ENCODE results near the gene CTRL. TPM values are rescaled to one million over a fixed set of nuclear protein-coding genes. Genes with fewer than 3 reads are reported as not detected.

CTRL gene
- polyA plus RNA-seq, 1 of the 3 experiments (the other 2 are of a cell fraction) = 1.9 TPM

- Histone ChIP-seq H3K4me3 (ENCODE audit: low read depth in 2 of 2, low read length in 1 of 2) (no peak overlapping the region), H3K4me2 (no peak overlapping the region), H3K27me3 (ENCODE audit: insufficient read depth) (no peaks in the 10 kb centered on the region), H3K36me3 (replicated peaks in 1 of 2; ENCODE audit: control insufficient read depth in 1 of 2, insufficient read depth in 2 of 2, low read length in 1 of 2) (peaks cover 4 to 81% of the 10 kb centered on the region in 2 experiments), H3K9me2 (no peaks in the 10 kb centered on the region), H3K79me2 (ENCODE audit: insufficient read depth) (peaks cover 3% of the 10 kb centered on the region; the same call in 1 of the 2 replicates), H3K27ac (ENCODE audit: low read depth in 2 of 2, low read length in 1 of 2) (no peak overlapping the region), H3F3A (replicated peaks; ENCODE audit: insufficient read depth) (peaks cover 3% of the 10 kb centered on the region), H3K9me3 (no peaks in the 10 kb centered on the region), H3K4me1 (ENCODE audit: control insufficient read depth in 1 of 2, insufficient read depth in 2 of 2, low read depth in 1 of 2, low read length in 1 of 2) (peaks cover 0 to 22% of the 10 kb centered on the region in 2 experiments; a peak in 1 of 4 replicates), H2AFZ (ENCODE audit: low read depth) (no peak overlapping the region), H3K9ac (no peak overlapping the region), H4K20me1 (ENCODE audit: insufficient read depth) (peaks cover 8% of the 10 kb centered on the region; the same call in 1 of the 2 replicates)
- 97% methylated on average over 20 of the region's 28 CpGs for WGBS (ENCODE audit: low lambda C conversion rate)
- ChIA-PET POLR2A (interaction anchor here (0.7 to 1.7 kb wide), 3 partner anchors 11 to 19 kb away, joined by 3 to 5 read pairs (median 4); no protein-coding TSS in a partner anchor), CTCF (interaction anchor here (2.0 to 2.8 kb wide), 3 partner anchors 18 to 93 kb away, joined by 6 to 9 read pairs (median 8); no protein-coding TSS in a partner anchor)
- TF ChIP-seq RXRA (IDR thresholded peaks at IDR 0.05; ENCODE audit: borderline replicate concordance, low read depth) = no peak
- no peak for DNase-seq
Measured at GRCh38 chr16:67946966-67947558, 15.4 kb upstream of the CTRL start.

- Histone ChIP-seq H3K9me2 (no peaks in the 10 kb centered on the region), H3K79me2 (ENCODE audit: insufficient read depth) (peaks cover 5% of the 10 kb centered on the region; the same call in 1 of the 2 replicates), H3K4me1 (ENCODE audit: control insufficient read depth in 1 of 2, insufficient read depth in 2 of 2, low read depth in 1 of 2, low read length in 1 of 2) (peaks cover 0 to 18% of the 10 kb centered on the region in 2 experiments; a peak in 1 of 4 replicates), H2AFZ (ENCODE audit: low read depth) (no peak overlapping the region), H3K9me3 (no peaks in the 10 kb centered on the region), H3K27me3 (ENCODE audit: insufficient read depth) (no peaks in the 10 kb centered on the region), H3K27ac (ENCODE audit: low read depth in 2 of 2, low read length in 1 of 2) (no peak overlapping the region), H4K20me1 (ENCODE audit: insufficient read depth) (peaks cover 13% of the 10 kb centered on the region; the same call in 1 of the 2 replicates), H3K4me2 (no peak overlapping the region), H3K4me3 (ENCODE audit: low read depth in 2 of 2, low read length in 1 of 2) (no peak overlapping the region), H3F3A (replicated peaks; ENCODE audit: insufficient read depth) (peaks cover 11% of the 10 kb centered on the region), H3K36me3 (replicated peaks in 1 of 2; ENCODE audit: control insufficient read depth in 1 of 2, insufficient read depth in 2 of 2, low read length in 1 of 2) (peaks cover 9 to 71% of the 10 kb centered on the region in 2 experiments), H3K9ac (no peak overlapping the region)
- DNase-seq = no peak
- ChIA-PET POLR2A (interaction anchor here (1.7 kb wide), 1 partner anchor 10 kb away, joined by 5 read pairs; no protein-coding TSS in a partner anchor), CTCF (interaction anchor here (0.8 to 2.8 kb wide), 3 partner anchors 17 to 94 kb away, joined by 3 to 9 read pairs (median 8); no protein-coding TSS in a partner anchor)
- TF ChIP-seq, protein P1, sequence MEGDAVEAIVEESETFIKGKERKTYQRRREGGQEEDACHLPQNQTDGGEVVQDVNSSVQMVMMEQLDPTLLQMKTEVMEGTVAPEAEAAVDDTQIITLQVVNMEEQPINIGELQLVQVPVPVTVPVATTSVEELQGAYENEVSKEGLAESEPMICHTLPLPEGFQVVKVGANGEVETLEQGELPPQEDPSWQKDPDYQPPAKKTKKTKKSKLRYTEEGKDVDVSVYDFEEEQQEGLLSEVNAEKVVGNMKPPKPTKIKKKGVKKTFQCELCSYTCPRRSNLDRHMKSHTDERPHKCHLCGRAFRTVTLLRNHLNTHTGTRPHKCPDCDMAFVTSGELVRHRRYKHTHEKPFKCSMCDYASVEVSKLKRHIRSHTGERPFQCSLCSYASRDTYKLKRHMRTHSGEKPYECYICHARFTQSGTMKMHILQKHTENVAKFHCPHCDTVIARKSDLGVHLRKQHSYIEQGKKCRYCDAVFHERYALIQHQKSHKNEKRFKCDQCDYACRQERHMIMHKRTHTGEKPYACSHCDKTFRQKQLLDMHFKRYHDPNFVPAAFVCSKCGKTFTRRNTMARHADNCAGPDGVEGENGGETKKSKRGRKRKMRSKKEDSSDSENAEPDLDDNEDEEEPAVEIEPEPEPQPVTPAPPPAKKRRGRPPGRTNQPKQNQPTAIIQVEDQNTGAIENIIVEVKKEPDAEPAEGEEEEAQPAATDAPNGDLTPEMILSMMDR (IDR thresholded peaks at IDR 0.05) = no peak
- TF ChIP-seq MEF2A (IDR thresholded peaks at IDR 0.05; ENCODE audit: borderline replicate concordance, low read depth) (no peak), MXI1 (IDR thresholded peaks at IDR 0.05; ENCODE audit: low read depth, low read length) (no peak), CHD2 (IDR thresholded peaks at IDR 0.05; ENCODE audit: low read length, partially characterized antibody) (no peak), FOSL2 (IDR thresholded peaks at IDR 0.05; ENCODE audit: borderline replicate concordance, low read depth) (no peak), RXRA (IDR thresholded peaks at IDR 0.05; ENCODE audit: borderline replicate concordance, low read depth) (no peak), GATA2 (CRISPR knock-in tag; IDR thresholded peaks at IDR 0.05) (no peak), NFIC (IDR thresholded peaks at IDR 0.05; ENCODE audit: borderline replicate concordance) (no peak), ZBTB33 (IDR thresholded peaks at IDR 0.05; ENCODE audit: borderline replicate concordance, low read depth) (no peak), TEAD4 (IDR thresholded peaks at IDR 0.05; ENCODE audit: borderline replicate concordance, insufficient read depth) (no peak)
- TF ChIP-seq, protein P2, sequence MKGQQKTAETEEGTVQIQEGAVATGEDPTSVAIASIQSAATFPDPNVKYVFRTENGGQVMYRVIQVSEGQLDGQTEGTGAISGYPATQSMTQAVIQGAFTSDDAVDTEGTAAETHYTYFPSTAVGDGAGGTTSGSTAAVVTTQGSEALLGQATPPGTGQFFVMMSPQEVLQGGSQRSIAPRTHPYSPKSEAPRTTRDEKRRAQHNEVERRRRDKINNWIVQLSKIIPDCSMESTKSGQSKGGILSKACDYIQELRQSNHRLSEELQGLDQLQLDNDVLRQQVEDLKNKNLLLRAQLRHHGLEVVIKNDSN (IDR thresholded peaks at IDR 0.05; ENCODE audit: borderline replicate concordance, low read depth) = no peak
- TF ChIP-seq, protein P3, sequence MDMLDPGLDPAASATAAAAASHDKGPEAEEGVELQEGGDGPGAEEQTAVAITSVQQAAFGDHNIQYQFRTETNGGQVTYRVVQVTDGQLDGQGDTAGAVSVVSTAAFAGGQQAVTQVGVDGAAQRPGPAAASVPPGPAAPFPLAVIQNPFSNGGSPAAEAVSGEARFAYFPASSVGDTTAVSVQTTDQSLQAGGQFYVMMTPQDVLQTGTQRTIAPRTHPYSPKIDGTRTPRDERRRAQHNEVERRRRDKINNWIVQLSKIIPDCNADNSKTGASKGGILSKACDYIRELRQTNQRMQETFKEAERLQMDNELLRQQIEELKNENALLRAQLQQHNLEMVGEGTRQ (IDR thresholded peaks at IDR 0.05; ENCODE audit: borderline replicate concordance, low read depth, low read length) = no peak
- 98% methylated on average over 7 of the region's 20 CpGs for WGBS (ENCODE audit: low lambda C conversion rate)
Measured at GRCh38 chr16:67946128-67946569, 14.5 kb upstream of the CTRL start.

Measured in SK-N-SH (cell line).